ENCODE data around the gene HOXB9. TPM values are rescaled to one million over a fixed set of nuclear protein-coding genes. Genes with fewer than 3 reads are reported as not detected.

The HOXB9 gene
- total RNA-seq, 1 experiment from 2014 or later = 4.1 TPM

GRCh38 chr17:48587276-48588073 lies 38.7 kb downstream of the HOXB9 start:
- no peak for DNase-seq (ENCODE audit: low read depth)

GRCh38 chr17:48586355-48587258 lies 39.6 kb downstream of the HOXB9 start:
- no peak for DNase-seq (ENCODE audit: low read depth)

GRCh38 chr17:48584223-48584741 lies 41.9 kb downstream of the HOXB9 start:
- peak; percentile 66 for DNase-seq (ENCODE audit: low read depth)

GRCh38 chr17:48583708-48584222 lies 42.4 kb downstream of the HOXB9 start:
- no peak for DNase-seq (ENCODE audit: low read depth)

GRCh38 chr17:48582750-48583069 lies 43.4 kb downstream of the HOXB9 start:
- no peak for DNase-seq (ENCODE audit: low read depth)

- DNase-seq (ENCODE audit: low read depth) = no peak
Measured at GRCh38 chr17:48579760-48580554, 46.2 kb downstream of the HOXB9 start.

GRCh38 chr17:48579471-48579759 lies 46.7 kb downstream of the HOXB9 start:
- DNase-seq (ENCODE audit: low read depth) = no peak

GRCh38 chr17:48578616-48579470 lies 47.3 kb downstream of the HOXB9 start:
- DNase-seq (ENCODE audit: low read depth) = no peak

- peak; percentile 61 for DNase-seq (ENCODE audit: low read depth)
Measured at GRCh38 chr17:48577946-48578615, 48.1 kb downstream of the HOXB9 start, which contains the start of gene HOXB4. TSS of gene HOXB4 (minus strand) at chr17:48578350. CDS start at chr17:48578319, 31 bp downstream.

- DNase-seq (ENCODE audit: low read depth) = no peak
Measured at GRCh38 chr17:48577330-48577945, 48.7 kb downstream of the HOXB9 start.

- DNase-seq (ENCODE audit: low read depth) = peak; percentile 68
Measured at GRCh38 chr17:48576479-48577309, 49.5 kb downstream of the HOXB9 start.

GRCh38 chr17:48575673-48576478 lies 50.3 kb downstream of the HOXB9 start:
- no peak for DNase-seq (ENCODE audit: low read depth)

- peak; percentile 24 for DNase-seq (ENCODE audit: low read depth)
Measured at GRCh38 chr17:48575066-48575582, 51.0 kb downstream of the HOXB9 start.

GRCh38 chr17:48574505-48575065 lies 51.6 kb downstream of the HOXB9 start:
- no peak for DNase-seq (ENCODE audit: low read depth)

- no peak for DNase-seq (ENCODE audit: low read depth)
Measured at GRCh38 chr17:48571826-48572417, 54.2 kb downstream of the HOXB9 start.
